Activated CD4-positive, alpha-beta T cell treated with anti-CD3 and anti-CD28 coated beads for 4 hours (primary cell): ENCODE measurements around the gene CREB3L1.
"Not testable (repeated sequence)": the region's sequence is repeated elsewhere in the genome, so short reads cannot be mapped to it uniquely, and the experiment has no call there.

Experiments
- DNase-seq, 2 donors: peaks; one replicate each; pipeline ENCODE4 v3.0.0-alpha.2; 2020

The CREB3L1 gene

GRCh38 chr11:46249103-46249937, 28.1 kb upstream of the CREB3L1 start:
- DNase-seq: no peak

- DNase-seq: no peak
Measured at GRCh38 chr11:46249938-46250744, 27.3 kb upstream of the CREB3L1 start.

- DNase-seq: no peak
Measured at GRCh38 chr11:46250745-46251052, 26.8 kb upstream of the CREB3L1 start.

- no peak for DNase-seq
Measured at GRCh38 chr11:46251954-46252353, 25.5 kb upstream of the CREB3L1 start.

- no peak for DNase-seq
Measured at GRCh38 chr11:46252373-46252914, 25.0 kb upstream of the CREB3L1 start.

- DNase-seq: no peak
Measured at GRCh38 chr11:46253258-46254132, 24.0 kb upstream of the CREB3L1 start.

- no peak for DNase-seq
Measured at GRCh38 chr11:46254133-46254491, 23.4 kb upstream of the CREB3L1 start.

GRCh38 chr11:46256540-46257001, 20.9 kb upstream of the CREB3L1 start:
- DNase-seq: no peak

GRCh38 chr11:46259347-46259746, 18.1 kb upstream of the CREB3L1 start:
- DNase-seq: not testable (repeated sequence)

GRCh38 chr11:46259971-46260560, 17.4 kb upstream of the CREB3L1 start:
- no peak for DNase-seq

- no peak for DNase-seq
Measured at GRCh38 chr11:46263120-46263519, 14.3 kb upstream of the CREB3L1 start.

GRCh38 chr11:46264030-46264429, 13.4 kb upstream of the CREB3L1 start:
- DNase-seq: no peak

- no peak for DNase-seq
Measured at GRCh38 chr11:46264976-46265375, 12.5 kb upstream of the CREB3L1 start.

GRCh38 chr11:46265764-46266163, 11.7 kb upstream of the CREB3L1 start:
- no peak for DNase-seq

GRCh38 chr11:46267930-46268329, 9.5 kb upstream of the CREB3L1 start:
- DNase-seq: no peak

- no peak for DNase-seq
Measured at GRCh38 chr11:46270684-46271083, 6.8 kb upstream of the CREB3L1 start.

GRCh38 chr11:46271407-46271806, 6.1 kb upstream of the CREB3L1 start:
- no peak for DNase-seq

- DNase-seq: no peak
Measured at GRCh38 chr11:46271875-46272815, 5.3 kb upstream of the CREB3L1 start.

- no peak for DNase-seq
Measured at GRCh38 chr11:46272816-46273427, 4.5 kb upstream of the CREB3L1 start.

- DNase-seq: no peak
Measured at GRCh38 chr11:46273511-46274205, 3.8 kb upstream of the CREB3L1 start.
